GM20431 (cell line): Measurements from ENCODE around the gene ZXDC.

Source experiments
- in situ Hi-C: fragments of 300-500 bp; cut with MseI, MboI; formaldehyde crosslinking; loops from one replicate; pipeline ENCODE4 v1.15.0; 2020; ENCODE audit warnings: low sequenced_read_pairs; ENCODE audit not compliant: unreplicated experiment

ZXDC gene

DNA sequence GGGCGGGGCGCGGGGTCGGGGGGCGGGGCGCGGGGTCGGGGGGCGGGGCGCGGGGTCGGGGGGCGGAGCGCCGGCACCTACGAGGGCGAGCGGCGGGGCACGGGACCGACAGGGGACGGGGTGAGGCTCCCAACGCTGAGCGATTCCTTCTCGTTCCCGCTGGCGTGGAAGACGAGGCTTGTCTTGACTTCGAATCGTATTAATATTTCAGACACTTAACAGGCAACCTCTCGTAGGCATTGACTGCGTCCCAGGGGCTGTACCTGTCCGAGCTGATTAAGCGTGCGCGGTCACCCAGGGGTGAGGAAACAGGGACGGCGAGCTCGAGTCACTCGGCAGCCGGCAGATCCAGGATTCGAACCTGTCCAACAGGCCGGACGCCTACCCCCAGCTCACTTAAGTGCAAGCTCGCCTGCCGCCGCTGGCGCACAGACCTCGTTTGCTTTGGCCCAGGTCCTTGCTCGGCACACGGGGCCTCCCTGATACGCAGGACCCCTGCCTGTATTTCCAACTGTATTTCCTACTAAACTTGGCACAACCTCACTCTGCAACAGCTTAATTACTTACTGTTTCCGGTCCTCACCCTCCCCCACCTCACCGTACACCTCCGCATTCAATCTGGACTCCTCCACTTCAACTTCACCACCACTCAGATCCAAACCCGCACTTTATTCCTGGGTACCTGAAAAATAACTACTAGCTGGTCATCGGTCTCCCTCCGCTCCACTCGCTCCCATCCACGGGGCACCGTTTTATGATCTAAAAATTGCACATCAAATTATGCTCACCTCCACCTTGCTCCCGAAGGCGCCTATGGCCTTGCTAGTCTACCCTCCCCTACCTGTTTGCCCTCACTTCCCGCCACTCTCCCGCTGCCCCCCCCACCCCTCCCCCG, 722 bp upstream of the ZXDC start:
- in situ Hi-C loops = no loop called here

DNA sequence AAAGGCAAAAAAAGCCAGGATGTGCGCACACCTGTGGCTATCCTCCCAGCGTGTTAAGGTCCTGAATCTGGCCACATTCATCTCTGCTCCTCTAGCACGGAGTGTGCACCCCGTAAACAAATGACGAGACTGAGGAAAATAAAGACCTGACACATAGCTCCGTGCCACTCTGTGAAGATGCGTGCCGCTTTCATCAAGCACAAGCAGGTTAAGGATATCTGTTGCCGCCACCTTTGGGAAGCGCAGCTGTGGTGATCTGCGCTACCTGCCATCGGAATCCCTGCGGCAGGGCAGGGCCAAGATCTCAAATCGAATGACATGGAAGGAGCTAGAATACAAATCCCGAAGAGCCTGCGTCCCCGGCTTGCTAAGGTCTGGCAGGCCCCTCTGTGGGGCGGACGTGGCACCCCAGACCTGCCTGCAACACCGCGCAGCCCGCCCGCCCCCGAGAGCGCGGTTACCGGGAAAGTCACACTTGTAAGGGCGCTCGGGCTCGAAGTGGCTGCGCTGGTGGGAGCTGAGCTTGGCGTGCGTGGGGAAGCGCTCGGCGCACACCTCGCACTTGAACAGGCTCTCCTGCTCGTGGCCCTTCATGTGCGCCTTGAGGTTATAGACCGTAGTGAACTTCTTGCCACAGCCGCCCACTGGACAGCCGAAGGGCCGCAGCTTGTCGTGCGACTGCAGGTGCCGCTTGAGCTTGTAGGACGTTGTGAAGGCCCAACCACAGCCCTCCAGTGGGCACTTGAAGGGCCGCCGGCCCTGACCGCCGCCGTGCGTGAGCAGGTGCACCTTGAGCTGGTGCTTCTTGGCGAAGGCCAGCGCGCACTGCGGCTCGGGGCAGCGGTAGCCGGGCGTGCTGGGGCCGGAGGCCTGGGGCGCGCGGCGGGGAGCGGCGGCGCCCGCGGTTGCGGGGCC, 936 bp downstream of the ZXDC start:
- in situ Hi-C loops = no loop called here

DNA sequence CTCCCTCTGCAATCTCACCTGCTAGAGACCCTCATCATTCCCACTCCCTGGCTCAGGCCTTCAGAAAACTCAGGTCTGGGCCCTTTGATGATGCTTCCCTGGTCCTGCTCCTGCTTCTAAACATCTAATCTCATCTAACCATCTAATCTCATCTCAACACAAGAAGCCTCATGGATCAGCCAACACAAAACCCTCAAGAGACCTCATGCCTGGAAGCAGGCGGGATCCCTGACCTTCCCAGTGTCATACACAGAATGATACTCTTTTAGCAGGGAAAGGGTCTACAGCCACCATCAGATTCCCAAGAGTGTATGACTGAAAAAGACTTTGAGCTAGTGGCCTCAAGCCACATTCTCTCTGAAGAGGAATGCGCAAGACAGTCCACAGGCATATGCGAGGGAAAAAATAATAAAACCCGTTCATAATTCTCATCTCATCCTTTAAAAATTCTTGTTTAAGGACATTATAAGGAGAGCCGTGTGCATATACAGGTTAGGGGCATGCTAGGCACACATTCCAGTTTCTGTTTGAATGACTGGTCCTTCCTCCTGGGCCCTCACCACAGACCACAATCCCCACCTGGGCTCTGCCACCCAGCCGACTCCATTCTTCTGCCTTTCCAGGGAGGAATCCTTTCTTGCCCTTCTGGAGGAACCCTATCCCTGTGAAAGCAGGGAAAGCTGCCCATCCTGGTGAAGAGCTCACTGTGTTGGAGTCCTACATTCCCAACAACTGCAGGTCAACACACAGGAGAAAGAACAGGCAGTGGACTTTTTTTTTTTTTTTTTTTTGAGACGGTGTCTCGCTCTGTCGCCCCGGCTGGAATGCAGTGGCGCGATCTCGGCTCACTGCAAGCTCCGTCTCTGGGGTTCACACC, 2.2 kb downstream of the ZXDC start:
- in situ Hi-C loops = no loop called here

DNA sequence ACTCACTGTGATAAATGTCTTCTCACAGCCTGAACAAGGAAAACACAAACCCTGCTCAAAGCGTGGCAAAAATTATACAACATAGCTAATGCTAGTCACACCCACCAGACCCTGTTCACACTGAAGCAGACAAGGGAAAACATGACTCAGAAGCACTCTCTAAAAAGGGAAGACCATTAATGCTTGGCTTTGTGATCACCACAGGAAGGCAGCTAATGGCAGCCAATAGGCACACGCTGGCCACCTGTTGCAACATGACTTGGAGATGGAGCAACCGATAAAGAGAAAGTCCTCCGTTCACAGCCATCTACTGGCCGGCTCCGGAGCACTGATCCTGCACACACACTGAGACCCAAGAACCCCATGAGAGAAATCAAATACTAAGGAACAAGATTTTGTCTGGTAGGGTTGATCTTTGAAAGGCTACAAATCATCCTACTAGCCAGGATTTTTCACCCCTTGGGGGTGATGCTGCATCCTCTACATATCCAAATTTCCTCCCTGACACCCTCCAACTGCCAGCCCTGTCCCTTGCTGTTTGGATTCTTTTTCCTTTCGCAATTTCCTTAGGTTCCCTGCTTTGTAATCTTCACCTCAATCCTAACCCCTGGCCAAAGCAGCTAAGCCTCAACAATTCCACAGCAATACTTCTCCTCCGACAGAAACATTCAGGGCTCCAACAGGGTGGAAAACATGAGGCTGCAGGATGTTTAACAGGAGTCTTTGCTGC, 3.2 kb downstream of the ZXDC start:
- in situ Hi-C loops = no loop called here

DNA sequence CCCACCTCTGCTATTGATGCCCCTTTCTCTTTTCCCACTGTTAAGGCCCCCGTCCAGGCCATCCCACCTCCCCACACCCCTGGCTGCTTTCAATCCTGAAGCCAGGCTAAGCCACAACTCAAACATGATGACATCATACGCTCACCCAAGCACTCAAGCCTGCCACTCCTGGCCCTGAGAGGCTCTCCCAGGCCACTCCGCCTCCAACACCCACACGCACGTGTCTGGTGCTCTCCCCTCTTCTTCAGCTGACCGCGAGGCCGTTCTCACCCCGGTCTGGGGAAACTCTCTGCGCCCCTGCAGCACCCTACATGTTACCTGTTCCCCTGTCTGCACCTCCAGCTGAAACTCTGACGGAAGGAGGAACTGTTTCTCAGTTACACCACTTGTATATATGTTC, 6.2 kb downstream of the ZXDC start:
- in situ Hi-C loops = no loop called here

DNA sequence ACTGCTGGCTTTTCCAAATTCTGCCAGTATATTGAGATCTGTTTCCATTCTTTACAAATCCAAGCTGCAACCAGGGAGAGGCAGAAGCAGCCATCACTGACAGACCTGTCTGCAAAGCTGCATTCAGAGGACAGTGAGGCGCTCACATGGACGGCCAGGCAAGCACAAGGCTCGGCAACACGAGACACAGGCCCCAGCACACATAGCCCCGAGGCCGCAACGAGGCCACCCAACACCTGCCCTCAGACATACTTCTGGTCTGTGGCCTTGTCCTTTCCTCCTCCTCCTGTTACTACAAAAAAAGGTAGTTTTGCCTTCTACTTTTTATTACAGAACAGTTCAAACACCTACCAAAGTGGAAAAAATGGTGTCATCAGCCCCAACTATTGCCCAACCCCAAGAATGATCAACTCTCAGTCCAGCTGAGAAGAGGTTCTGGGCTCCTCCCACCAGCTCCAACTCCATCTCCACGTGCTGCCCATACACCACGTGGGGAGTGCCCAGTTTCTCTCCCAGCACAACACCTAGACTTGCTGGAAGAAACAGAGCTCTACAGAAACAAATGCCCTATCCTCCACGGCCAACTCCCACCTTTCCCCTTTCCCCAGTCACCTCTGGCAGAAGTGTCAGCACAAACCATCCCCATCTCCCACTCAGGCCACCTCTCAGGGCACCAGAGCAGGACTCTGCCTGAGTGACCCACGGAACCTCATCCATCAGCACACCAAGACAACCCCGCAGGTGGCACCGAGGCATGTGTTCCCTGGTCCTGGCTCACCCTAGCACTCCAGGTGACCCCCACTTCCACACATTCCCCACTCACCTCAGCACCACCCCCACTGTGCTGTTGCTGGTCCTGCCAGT, 7.4 kb downstream of the ZXDC start:
- in situ Hi-C loops = no loop called here

DNA sequence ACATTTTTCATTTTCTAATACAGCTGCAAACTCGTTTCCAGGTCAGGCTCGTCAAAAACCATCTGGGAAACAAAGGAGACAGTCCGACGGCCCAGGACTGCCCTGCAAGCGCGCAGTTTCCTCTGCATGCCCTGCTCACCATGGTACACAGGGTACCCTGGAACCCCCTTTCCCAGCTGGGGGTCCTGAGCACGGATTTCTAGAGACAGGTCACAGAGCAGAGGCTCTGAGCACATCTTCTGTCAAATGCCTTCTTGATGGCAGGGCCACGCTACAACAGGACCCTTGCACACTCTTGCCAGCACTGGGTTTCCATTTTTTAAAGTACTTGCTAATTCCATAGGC, 8.1 kb downstream of the ZXDC start:
- in situ Hi-C loops = no loop called here

DNA sequence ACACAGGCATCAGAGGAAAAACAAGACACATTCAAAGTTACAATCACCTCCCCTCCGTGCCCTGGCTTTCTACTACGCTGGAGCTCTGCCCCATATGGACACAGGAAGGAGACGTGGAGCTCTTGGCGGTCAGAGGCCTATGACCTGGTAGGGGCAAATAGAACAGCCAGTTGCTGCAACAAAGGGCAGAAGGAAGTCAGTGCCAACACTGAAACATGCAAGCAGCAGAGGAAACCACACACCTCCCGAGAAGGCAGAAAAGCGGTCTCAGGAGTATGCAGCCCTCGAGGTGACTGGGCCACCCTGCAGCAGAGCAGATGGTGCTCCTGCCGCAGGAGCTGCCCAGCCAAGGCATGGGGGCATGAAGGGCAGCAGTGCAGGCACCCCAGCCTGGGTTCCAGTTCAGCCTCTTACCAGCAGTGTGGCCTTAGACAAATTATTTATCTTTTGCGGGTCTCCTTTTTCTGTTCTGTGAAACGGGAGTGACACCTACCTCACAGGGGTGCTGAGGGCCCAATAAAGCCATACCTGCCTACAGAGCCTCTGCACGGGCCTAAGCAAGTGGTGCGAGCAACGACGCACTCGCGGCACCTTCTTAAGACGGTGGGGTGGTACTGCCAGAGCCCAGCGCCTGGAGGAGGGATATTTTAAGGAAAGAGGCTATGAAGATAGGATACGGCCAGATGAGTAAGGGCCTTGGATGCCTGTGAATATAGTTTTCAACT, 8.6 kb downstream of the ZXDC start:
- in situ Hi-C loops = no loop called here

DNA sequence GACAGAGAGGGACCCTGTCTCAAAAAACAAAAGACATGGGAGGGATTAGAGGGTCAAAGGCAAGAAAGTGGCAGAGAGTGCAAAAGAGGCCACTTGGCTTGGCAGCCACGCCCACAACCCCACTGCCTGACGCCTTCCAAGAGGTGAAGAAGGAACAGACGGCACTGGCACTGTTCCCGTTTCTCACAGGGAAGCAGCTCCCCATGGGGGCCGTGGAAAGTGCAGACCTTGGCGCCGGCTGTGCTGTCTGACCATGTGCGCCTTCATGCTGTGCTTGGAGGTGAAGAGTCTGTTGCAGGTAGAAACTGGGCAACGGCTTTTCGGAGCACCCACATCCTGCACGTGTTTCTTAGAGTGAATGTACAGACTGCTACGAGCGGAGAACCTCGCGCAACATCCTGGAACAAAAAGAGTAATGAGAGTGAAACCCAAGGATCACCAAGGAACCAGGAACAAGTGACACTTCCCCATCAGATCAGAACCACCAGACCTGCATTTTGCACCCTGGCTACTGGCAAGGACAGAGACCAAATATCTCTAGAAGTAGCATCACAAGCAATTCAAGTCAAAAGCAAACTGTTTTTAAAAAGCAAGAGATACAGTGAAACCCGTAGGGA, 9.7 kb downstream of the ZXDC start:
- in situ Hi-C loops = no loop called here

DNA sequence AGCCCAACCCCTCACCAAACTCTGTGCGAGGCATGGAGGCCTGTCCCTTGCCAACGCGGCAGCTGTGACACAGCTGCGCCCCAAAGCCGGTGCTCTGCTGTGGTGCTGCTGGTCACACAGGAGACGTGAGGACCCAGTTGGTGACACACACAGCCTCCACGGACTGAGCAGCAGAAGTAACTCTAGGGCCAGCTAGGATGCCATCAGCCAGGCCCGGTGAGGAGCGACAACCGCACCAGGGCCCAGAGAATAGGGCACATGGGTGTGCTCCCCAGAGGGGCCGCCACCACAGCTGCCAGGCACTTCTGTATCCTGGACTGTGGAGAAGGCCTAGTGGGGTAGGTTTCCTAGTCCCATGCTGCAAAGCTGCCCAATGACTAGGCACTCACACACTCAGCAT, 10.7 kb downstream of the ZXDC start:
- in situ Hi-C loops = no loop called here

DNA sequence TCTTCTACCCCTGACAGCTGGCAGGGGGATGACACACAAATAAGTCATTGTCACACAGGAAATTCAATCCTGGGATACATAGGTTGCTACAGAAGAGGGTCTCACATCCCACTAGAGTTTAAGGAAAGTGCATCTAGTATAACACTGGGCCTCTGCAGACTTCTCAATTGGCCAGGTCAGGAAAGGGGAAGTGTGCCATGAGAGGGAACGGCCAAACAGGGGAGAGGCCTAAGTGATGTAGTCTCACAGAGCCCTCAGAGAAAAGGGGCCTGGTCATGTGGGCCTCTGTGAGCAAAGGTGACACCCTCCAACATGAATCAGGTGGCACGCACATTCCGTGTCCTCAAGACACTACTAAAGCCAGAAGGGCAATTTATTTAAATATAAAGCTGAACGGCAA, 11.2 kb downstream of the ZXDC start:
- in situ Hi-C loops = no loop called here

DNA sequence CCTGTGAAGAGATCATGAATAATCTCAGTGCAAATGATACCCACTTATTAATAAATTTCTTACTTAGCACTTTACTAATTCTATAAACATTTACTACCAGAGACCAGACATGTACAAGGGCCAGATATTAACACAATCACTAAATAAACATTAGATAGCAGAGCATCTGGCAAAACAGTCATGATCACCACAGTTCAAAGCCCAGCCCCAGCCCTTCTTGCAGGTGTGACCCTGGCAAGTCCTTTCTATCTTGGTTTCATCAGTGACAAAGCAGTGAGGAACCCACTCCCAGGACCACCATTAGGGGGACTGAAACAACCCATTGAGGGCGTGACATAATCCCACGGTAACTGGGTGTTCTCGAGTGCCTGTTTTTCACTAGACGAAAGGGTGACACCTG, 11.6 kb downstream of the ZXDC start:
- in situ Hi-C loops = no loop called here

DNA sequence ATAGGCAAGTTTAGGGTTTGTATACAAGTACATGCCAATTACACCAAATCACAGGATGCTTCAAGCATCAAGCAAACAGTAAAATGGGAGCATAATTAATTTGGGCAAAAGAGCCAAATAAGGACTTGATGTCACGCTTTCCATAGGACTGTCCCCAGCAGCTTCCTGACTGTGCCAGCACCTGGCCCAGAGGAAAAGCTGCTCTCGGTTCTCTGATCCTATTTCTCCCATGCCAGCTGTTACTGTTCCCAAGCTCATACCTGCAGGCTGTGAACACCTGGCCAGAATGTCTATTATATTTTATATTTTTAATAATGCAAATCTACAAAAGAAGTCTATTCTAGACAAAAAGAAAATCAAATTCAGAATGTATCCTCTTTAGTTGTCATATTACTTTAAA, 12.2 kb downstream of the ZXDC start:
- in situ Hi-C loops = no loop called here

DNA sequence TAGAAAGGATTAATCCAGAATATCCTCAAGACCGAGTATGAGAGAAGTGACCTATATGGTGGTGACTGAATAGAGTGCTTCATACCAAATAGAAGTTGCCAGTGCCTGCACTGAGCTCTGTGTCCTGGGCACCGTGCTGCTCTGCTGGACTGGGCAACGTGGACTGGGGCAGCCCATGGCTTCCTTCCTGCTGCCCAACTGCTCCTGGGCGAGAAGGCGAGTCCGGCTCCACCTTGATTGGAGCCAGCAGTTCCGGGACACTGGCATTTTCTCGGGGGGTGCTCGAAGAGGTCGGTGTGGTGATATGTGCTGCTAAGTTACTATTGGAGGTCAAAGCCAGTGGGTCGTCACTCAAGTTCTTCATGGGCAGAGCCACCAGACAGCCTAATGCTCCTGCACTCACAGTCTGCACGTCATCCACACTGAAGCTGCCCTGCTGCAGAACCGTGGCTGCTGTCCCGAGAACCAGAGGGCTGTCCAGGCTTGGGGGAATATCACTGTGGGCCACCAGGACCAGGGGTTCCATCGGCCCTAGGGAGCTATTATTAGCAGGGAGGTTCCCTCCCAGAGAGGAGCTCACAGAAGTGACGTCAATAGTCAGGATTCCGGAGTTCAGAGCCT, 14.1 kb downstream of the ZXDC start:
- in situ Hi-C loops = no loop called here

DNA sequence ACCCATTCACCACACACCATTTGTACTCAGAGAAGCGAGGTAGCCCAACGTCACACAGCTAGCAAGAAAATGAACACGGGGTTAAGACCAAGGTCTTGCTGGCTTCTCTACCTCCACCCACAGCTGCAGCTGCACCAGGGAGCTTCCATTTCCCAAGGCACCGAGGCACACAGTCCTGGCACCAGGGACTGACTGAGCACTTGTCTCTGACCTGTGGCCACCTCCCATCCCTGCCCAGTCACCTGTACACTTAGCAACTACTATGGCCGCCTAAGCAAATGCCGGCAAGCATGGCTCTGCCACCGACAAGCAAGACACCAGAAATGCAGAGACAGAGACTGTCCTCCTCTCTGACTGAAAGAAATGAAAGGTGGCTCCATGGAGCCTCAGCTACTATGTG, 15.3 kb downstream of the ZXDC start:
- in situ Hi-C loops = no loop called here

DNA sequence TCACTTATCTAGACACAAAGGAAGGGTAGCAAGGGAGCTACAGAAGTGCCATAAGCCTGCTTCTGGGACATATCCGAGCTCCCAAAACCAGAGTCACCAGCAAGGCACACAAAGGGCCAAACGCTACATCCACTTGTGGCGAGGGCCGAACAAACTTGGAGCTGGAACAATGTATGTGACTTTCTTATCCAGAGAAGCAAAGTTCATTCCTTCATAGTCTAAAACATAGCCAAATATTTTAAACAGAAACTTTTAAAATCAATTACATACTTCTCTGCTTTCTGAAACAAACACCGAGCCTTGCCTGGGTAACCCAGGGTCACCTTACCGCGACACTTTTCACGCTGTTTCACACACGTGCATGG, 15.9 kb downstream of the ZXDC start:
- in situ Hi-C loops = no loop called here

DNA sequence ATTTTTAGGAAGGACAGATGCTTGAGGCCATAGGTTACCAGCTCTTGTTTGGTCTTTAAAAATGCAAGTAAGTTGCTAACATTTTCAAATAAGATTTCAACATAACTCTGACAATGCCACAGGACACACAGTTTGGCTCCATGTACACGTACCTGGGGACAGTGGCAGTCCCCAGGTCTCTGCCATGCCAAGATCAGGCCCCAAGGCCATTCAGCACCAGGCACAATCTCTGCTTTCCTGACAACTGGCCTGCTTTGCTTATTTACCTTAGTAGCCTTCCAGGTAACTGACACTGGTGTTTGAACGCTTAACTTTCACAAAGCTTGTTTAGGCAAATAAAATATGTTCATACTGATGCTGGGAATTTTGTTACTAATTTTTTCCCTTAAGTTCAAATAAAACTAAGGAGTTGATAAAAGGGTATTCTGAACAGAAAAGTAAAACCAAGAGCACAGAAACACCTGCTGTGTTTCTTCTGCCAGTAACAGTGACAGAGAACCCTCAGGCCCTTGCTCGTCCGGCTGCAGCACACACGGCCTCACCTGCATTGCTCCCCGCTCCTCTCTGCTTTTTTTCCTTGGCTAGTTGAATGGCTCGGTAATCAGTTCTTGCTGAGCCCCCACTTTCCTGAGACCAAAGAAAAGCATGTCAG, 16.5 kb downstream of the ZXDC start:
- in situ Hi-C loops = no loop called here
